Adipose tissue (tissue), 3 donors: ENCODE results near the gene NOS3. TPM values are rescaled to one million over a fixed set of nuclear protein-coding genes. Genes with fewer than 3 reads are reported as not detected.

ENCODE experiments used
- H3K27ac ChIP-seq: one replicate; pipeline ENCODE4 v1.5.1; 2013; ENCODE audit warnings: low read depth, low read length
- WGBS, 3 donors: extraction: QIAGEN DNeasy Blood & Tissue Kit; methylation state at CpG; one replicate each; pipeline ENCODE4 v1.1.7; 2013; 5-methylcytosine and 5-hydroxymethylcytosine counted together
- polyA plus RNA-seq, 3 donors: library from polyadenylated mRNA; stranded (reverse); fragments of 200-250 nt; gene quantifications; one replicate each; pipeline ENCODE4 v1.2.3, GENCODE V29; 2013
- donor health status: healthy with polysubstance abuse.
- donor health status: Bipolar disorder and iron deficiency.
- donor health status: healthy.

Gene NOS3
- 10 to 100 TPM in 2 of 3 donors, 1 to 10 TPM in 1; 4.1 to 36.9 (median 23.3) TPM for polyA plus RNA-seq

DNA sequence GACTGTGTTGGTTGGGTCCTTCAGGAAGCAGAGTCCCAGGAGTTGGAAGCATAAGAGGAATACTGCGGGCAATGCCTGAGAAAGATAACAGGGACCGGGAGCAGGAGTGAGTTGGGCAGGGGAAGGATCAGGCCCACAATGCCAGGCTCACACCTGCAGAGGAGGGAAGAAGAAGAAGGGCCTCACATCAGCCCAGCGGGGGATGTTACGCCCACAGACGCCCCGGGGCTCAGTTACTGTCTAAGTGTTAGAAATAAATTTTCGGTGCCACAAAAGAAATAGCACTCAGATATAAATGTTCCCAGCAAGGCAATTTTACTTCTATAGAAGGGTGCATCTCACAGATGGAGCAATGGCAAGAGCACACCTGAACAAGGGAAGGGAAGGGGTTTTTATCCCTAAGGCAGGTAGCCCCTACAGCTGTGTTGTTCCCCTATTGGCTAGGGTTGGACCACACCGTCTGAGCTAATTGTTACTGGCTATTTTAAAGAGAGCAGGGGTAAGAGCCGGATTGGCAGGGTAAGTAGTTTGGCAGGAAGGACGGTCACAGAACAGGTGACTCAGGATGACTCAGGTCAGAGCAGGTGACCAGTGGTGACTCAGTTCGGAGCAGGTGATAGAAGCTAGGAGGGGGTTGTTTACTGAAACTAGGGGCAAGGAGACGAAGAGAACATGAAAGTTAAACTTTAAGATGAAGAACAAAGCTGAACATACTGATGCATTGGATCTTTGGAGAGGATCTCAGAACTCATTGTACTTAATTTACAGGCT, at the start of gene NOS3:
Gene NOS3 (plus strand): TSS at position 602 of the 771 bp plus-strand sequence. CDS start 2,787 bp downstream, outside the sequence.
- 83 to 95% (median 94%) methylated on average over 12 of the region's 12 CpGs for WGBS, 3 donors
- no peak within 1 kb of the TSS for H3K27ac ChIP-seq

DNA sequence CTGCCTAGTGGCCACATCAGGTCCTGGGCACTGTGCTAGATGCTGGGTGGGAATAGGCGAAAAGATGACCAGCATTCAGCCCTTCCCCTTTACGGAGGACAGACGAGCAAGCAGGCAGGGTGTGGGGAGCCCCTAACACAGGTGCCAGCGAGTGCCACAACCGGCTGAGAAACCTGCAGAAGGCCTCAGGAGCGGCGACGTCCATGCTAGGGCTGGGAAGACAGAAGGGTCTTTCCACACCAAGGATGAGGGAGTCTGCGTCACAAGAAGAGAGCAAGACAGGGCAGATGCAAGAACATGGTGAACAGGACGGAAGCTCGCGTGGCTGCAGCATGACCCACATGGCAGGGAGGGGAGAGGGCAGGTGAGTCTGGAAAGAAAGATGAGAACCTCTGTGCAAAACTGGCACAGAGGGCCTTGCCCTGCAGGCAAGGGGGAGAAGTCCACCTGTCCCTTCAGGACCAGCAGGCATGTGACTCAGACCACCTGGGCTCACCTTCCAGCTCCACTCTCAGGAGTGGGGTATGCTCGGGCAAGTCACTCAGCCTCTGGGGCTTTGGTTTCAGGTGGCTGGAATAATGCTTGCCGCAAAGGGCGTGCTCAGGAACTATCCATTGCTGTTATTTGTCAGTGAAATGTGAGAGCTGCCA, 49.3 kb upstream of the NOS3 start:
- WGBS, 3 donors = 83 to 91% (median 84%) methylated on average over 15 of the region's 15 CpGs
- H3K27ac ChIP-seq = no peak overlapping the region

DNA sequence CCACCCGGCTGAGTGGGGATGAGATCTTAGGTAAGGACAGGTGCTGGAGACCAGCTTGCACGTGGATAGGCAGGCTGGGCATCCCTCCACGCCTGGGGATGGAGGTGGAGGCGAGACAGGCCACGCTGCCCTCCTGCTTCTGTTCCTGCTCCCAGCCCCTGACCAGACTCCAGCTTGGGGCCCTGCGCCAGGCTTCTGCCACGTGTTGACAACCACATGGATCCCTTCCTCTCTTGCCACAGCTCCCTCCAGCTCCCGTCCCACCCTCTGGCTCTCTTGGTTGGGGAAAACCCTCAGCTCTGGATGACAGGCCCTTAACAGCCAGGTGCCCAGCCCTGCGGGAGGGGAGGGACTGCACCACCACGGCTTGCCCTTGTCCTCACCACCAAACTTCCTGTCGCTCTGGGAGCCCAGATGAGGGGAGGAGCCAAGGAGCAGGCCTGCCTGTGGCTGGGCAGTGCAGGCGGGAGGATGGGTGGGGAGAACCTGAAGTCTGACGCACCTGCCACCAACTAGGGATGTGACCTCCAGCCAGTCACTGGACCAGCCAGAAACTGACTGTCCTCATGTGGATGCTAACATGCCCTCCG, 48.7 kb upstream of the NOS3 start:
- 45 to 52% (median 51%) methylated on average over 14 of the region's 14 CpGs for WGBS, 3 donors

DNA sequence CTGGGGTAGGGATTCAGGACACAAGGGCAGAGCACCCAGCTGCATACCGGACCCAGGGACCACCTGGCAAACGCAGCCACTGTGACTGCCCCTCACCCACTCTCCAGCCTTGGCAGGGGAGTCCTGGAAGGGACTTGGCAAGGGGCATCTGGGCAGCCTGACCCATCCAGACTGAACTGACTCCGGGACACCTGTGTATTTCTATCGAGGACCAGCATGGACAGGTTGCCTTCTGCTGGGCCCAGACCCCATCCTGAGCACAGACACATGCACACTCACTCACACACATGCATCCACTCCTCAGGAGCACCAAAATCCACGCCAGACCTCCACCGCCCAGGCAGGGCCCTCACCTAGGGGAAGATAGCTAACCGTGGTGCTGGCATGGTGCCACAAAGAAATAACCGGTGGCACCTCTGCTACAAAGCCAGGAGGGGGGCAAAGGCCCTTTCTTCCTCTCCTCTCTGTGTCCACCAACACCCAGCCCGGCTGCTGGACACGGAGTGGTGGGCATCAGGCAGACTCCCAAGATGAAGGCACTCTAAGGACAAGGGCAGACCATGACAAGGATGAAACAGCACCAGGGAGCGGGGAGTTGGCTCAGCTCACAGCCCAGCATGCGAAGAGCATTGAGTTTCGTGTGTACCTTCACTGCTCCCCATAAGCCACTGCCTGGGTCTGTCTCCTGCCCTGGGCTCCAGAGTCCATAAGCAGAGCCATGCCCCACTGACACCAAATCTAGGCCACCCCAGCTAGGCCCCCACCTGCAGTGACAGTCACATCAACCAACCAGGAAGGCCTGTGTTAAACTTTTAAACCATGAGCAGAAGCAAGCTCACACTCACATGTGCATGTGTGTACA, 48.0 kb upstream of the NOS3 start:
- no peak overlapping the region for H3K27ac ChIP-seq
- 75 to 80% (median 77%) methylated on average over 13 of the region's 13 CpGs for WGBS, 3 donors

More for the DNA sequence above, 48.7 kb upstream of the NOS3 start:
- no peak overlapping the region for H3K27ac ChIP-seq

DNA sequence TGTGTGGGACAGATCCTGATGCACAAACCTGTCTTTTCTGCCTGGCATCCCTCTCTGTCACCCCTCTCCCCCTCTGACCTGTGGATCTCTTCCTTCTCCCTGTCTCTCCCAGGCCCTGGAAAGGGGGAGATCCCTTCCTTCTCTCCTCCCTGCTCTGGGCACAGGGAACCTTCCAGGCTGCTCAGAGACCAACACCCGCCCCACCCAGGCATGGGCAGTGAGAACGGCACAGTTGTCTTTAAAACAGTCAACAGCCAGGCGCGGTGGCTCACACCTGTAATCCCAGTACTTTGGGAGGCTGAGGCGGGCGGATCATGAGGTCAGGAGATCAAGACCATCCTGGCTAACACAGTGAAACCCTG, 47.4 kb upstream of the NOS3 start:
- H3K27ac ChIP-seq = no peak overlapping the region
- 91 to 96% (median 95%) methylated on average over 4 to 6 of the region's 6 CpGs for WGBS, 3 donors

DNA sequence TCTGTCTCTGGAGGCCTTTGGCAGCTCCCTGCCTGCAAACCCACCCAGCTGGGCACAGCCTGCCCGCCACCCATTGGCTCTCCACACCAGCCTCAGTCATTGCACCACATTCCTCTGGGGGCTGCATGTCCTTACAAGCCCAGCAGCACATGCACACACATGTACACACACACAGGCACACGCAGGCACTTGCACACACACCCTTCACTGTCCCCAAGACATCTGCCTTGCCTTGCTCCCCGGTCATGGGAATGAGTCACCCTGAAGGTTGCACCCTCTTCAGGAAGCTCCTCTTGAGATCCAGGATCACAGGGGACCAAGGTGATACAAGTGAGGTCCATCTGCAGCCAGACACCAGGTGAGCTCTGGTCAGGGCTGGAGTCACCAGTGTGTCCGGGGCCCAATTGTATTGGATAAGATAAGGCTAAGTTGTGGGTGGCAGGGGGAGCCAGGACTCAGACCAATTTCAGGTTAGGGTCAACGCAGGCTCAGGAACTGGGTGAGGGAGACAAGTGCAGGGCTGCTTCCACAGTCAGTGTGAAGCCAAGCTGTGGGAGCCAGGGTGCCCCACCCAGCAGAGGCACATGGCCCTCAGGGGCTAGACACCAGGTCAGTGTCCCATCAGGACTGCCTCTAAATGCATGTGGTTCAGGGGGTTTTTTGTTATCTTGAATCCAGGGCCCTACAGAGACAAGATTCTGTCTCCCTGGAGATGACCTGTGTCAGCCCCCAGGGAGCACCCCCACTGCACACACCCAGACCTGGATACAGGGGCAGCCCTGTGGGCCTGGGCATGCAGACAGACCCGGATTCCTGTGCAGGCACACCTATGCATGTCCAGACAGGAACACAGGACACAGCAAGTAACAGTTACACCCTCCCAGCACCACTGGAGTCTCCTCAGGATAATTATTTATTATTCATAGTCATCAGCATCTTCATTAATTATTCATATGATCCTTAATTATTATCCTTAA, 46.5 kb upstream of the NOS3 start:
- WGBS, 3 donors = 89 to 91% (median 91%) methylated on average over 6 of the region's 6 CpGs
- H3K27ac ChIP-seq = no peak overlapping the region

DNA sequence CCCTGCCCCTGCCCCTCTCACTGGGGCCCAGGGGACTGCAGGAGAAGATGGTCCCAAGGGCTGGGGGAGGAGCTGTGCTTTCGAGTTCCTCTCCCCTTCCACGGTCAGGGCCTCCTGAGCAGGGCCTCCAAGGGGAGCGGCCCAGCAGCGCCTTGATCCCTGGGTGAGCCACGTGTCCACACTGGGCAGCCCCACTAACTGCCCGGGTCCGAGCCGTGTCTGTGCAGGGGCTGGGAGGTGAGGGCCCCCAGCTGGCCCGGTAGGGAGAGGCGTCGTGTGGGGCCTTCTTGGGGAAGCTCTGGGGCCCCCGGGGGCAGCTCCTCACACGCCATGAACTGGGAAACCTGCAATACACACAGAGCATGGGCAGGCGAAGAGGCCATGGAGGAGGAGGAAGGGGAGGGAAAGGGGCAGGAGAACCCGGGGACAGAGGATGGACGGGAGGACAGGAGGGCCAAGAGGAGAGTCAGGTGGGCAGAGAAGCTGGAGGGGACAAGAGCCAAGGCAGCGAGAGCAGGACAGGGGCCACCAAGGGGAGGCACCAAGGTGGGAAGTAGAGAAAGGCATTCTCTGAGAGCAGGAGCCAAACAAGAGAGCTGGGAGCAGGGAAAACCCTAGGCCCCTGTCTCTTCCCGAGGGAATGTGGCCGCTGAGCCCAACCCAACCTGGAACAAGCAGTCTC, 45.5 kb upstream of the NOS3 start:
- H3K27ac ChIP-seq = no peak overlapping the region
- WGBS, 3 donors = 52 to 60% (median 56%) methylated on average over 19 of the region's 19 CpGs

DNA sequence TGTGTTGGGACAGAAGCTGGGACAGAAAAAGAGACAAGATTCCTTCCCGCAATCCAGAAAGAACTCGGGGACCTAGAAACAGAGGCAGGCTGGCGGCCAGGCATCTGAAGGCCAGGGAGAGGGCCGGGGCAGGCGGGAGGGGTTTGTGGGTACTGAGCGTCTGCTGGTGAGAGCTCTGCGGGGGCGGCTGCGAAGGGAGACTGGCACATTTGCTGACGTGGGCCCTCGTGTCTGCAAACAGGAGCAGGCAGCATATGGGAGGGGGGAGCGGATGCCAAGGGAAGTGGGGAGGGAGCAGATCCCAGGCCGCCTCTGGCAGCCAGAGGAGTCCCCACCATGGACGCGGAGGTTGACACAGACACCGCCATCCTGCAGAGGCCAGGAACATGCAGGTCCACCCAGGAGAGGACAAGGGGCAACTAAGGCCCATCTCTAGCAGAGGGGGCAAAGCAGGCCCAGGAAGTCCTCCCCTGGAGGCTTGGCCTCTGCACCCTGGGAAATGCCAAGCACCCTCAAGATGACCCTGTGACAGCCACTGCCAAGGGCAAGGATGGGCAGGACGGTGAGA, 44.9 kb upstream of the NOS3 start:
- no peak overlapping the region for H3K27ac ChIP-seq
- 81 to 85% (median 84%) methylated on average over 17 of the region's 17 CpGs for WGBS, 3 donors

DNA sequence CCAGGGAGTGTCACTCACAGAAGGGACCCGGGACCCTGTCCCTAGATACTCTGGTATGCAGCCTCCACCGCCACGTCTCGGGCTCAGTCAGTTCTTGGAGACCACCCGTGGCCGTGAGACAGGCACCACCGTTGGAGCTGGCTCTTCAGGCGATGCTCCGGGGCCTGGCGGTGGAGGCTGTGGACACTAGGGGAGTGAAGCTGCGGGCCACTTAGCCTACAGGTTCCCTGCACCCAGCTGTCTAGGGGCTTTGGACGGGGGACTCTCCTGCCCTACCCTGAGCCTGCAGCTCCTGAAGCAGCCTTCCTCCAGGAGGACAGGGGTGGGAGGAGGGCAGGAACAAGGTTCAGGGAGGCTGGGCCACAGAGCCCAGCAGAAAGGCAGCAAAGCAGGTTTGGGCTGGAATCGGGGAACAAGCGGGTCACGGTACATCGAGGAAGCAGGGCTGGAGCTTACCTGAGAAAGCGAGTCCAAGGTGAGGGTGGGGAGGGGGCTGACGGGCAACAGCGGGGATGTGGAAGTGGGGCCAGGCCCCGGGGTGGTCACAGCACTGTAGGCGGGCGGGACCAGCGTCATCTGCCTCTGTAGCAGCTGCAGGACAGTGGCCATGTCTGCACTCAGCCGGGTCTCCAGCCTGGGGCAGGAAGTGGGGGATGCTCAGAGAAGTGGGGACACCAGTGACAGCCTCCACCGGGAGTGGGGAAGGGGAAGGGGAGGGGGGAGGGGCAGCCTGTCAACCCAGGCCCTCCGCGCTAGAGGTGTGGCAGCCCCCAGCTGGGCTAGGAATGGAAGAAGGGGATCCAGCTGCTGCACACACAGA, 44.2 kb upstream of the NOS3 start:
- no peak overlapping the region for H3K27ac ChIP-seq
- 78 to 83% (median 78%) methylated on average over 26 to 27 of the region's 27 CpGs for WGBS, 3 donors

DNA sequence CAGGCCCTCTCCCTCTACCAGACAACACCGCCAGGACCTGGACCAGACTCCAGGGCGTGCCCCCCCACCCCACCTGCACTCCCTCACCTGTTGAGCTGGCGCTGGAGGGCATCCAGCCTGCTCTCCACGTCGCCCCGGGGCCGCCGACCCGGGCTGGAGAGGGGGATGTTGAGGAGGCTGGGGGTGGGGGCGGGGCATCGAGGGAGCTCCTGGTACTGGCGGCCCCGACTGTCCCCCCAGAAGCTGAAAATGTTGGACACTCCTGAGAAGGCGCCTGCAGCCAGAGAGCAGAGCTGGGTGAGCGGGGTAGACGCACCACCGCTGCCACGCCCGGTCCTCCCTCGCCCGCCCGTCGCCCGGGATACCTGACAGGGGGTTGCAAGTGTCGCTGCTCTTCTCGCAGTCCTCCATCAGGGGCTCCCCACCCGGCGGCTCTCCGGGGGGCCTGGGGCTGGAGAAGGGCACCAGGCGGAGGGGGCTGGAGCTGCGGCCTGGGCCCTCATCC, 43.5 kb upstream of the NOS3 start:
- WGBS, 3 donors = 22 to 33% (median 23%) methylated on average over 12 to 31 of the region's 31 CpGs
- no peak overlapping the region for H3K27ac ChIP-seq

DNA sequence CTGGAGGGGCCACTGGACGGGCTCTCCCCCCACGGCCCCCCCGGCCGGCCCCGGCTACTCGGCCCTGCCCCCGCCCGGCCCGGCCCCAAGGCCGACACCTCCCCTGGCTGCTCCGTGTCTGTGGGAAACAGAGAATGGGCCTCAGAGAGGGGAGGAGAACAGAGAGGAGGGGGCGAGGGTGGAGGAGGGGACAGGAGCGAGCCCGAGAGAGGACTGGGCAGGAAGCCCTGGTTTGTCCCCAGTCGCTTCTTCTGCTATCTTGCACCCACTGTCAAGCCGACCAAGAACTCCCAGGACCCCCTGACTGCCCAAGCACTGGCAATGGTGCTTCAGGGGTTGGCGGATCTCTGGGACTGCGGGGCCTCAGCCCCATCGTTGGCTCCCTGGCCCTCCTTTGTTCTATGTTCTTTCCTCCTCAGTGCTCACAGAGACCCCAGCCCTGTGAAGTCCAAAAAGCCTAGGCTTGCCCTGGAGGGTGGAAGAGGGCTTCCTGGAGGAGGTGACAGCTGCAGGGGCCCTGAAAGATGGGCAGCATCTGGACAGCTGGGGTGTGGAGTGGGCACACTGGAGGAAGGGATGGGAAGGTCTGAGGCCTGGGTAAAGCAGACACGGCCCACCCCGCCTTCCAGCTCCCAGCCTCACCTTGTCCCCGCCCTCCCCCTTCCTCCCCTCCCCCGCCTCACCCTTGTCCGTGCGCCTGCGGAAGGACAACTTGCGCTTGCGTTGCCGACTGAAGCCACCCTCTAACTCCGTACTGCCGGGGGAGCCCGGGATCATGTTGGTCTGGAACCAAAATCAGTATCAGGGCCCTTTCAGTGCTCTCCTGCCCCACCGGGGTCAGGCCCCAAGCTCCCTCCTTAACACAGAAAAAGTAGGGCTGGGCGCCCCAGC, 42.8 kb upstream of the NOS3 start:
- WGBS, 3 donors = 36 to 48% (median 46%) methylated on average over 26 to 34 of the region's 34 CpGs
- H3K27ac ChIP-seq = no peak overlapping the region

DNA sequence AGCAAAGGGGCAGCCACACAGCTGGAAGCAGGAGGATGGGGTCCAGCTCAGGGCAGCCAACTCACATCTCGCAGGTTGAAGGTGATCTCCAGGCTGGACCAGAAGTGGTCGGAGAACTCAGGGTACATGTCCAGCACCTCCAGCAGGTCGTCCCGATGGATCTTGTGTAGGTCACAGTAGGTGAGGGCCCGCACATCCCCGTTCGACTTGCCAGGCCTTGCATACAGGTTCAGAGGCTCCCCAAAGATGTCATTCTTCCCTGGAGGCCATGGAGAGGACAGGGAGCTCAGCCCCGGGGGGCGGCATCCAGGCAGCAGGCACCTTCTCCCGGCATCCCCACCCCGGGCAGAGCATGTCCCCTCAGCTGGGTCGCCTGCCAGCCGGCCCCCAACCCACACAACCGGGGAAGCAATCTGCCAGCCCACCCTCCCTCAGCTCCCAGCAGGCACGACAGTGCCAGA, 42.0 kb upstream of the NOS3 start:
- 83 to 88% (median 88%) methylated on average over 14 to 15 of the region's 15 CpGs for WGBS, 3 donors
- no peak overlapping the region for H3K27ac ChIP-seq

DNA sequence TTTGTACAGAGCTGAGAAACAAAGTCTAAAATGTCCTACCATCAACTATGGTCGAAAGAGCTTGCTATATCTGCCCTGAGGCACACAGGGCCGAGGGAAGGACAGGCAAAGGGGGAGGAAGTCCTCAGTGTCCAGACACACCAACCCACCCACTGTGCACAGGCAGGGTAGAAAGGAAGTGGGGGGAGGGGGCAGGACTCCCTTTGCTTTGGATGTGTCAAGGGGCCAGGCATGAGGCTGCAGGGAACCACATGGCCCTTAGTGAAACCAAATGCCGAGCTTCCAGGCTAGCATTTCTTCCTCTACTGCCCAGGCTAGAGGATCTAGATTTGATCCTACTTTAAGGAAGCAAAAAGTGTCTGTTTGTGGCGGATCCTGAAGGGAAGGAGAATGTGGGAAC, 41.3 kb upstream of the NOS3 start:
- 62 to 73% (median 72%) methylated on average over 4 of the region's 4 CpGs for WGBS, 3 donors
- no peak overlapping the region for H3K27ac ChIP-seq

DNA sequence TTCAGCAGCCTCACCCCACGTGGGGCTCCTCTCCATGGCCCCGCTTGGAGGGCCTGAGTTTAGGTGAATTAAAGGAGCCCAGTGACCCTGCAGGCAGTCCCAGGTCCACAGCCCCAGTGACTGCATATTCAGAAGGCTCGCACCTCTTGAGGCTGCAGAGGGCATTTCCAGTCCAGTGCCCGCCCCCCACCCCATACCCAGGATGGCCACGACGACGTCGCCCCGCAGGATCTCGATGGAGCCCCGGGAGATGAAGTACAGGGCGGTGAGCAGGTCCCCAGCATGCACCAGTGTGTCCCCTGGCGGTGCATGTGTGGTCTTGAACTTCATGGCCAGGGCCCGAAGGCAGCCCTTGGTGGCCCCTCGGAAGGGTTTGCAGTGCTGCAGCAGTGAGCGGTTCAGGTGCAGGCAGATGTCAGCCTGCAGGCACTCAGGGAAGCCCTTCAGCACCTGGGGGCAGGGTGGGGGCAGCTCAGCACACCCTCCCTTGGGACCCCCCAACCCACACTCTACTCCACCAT, 40.8 kb upstream of the NOS3 start:
- WGBS, 3 donors = 89 to 91% (median 89%) methylated on average over 16 of the region's 16 CpGs
- H3K27ac ChIP-seq = no peak overlapping the region
